HG02588 (cell line): Measurements from ENCODE around the gene CAMTA1.

Experiments
- ATAC-seq: cut with Tn5 transposase; IDR thresholded peaks from one replicate; pipeline ENCODE4 v1.9.1; 2021; ENCODE audit warnings: mild to moderate bottlenecking, moderate library complexity; ENCODE audit not compliant: unreplicated experiment

Gene CAMTA1

GRCh38 chr1:7265771-7266371 is 480.6 kb downstream of the CAMTA1 start:
- ATAC-seq, result no peak

GRCh38 chr1:7266561-7266960 is 481.3 kb downstream of the CAMTA1 start:
- no peak for ATAC-seq

- ATAC-seq, result no peak
Observed at GRCh38 chr1:7267493-7267892, 482.2 kb downstream of the CAMTA1 start.

- no peak for ATAC-seq
Observed at GRCh38 chr1:7268983-7269382, 483.7 kb downstream of the CAMTA1 start.

GRCh38 chr1:7269525-7269924 is 484.3 kb downstream of the CAMTA1 start:
- ATAC-seq, result no peak

DNA sequence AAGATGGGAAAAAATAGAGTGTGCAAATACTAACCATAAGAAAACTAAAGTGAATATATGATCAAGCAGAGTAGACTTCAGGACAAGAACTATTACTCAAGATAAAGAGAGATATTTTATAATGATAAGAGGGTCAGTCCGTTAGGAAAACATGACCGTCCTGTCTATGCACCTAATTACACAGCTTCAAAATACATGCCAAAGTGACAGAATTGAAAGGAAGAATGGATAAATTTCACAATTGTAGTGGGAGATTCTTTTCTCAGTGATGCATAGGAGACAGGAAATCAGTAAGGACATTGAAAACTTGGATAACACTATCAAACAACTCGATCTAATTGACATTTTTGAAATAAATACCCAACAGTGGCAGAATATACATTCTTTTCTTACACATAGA is 489.0 kb downstream of the CAMTA1 start:
- ATAC-seq, result no peak

DNA sequence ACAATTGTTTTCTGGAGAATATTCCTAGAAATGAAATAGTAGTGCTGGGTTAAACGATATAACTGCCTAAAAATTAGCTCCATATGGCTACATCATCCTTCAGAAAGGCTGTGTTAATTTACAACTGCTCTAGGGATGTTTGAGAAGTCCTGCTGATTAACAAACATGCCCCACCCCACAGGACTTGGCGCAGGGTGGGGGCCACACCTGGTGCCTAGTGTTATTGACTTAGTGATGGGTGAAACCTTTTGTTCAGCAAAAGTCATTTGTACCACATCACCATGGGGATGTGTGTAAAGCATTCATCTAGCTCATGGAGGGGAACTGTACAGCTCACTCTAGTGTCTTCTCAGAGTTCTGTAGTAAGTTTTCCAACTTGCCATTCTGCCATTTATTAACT is 492.8 kb downstream of the CAMTA1 start:
- ATAC-seq, result no peak

DNA sequence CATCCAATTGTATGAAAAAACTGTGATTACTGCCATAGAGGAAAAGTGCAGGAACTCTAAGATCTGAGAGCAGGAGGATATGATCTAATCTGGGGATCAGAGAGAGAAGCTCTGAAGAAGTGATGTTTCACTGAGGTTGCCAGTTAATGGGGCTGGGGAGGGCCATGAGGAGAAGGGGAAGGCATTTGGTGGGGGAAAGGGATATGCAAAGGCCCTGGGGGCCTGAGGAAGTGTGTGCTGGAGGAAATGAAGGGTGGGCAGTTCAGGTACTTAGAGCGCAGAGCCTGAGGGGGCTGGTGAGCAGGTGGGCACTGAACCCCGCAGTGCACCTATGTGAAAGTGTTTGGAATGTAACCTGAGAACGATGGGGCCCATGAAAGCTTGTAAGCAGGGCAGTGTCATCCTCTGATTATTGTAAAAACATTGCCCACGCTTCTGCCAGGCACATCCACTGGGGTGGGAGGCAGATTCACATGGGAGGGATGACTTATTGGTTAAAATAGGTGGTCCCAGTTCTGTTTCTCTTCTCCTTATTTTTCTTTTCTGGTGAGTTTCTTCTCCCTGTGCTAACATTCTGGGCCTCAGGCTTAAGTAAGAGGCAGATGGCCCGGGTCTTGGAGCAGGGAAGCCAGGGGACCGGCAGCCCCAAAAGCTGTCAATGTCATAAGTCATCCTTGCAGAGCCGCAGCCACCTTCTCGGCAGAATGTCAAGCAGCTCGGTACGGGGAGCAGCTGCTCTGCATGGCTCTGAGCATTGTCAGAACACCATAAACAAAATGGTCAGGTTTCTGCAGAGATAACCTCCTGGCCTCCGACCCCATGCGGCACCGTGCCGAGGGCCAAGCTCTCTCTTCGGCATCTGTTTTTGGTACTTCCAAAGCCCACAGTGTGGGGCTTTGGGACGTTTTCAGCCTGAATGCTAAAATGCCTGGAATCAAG is 493.8 kb downstream of the CAMTA1 start:
- ATAC-seq, result no peak

- no peak for ATAC-seq
Observed at GRCh38 chr1:7279769-7280168, 494.5 kb downstream of the CAMTA1 start.

DNA sequence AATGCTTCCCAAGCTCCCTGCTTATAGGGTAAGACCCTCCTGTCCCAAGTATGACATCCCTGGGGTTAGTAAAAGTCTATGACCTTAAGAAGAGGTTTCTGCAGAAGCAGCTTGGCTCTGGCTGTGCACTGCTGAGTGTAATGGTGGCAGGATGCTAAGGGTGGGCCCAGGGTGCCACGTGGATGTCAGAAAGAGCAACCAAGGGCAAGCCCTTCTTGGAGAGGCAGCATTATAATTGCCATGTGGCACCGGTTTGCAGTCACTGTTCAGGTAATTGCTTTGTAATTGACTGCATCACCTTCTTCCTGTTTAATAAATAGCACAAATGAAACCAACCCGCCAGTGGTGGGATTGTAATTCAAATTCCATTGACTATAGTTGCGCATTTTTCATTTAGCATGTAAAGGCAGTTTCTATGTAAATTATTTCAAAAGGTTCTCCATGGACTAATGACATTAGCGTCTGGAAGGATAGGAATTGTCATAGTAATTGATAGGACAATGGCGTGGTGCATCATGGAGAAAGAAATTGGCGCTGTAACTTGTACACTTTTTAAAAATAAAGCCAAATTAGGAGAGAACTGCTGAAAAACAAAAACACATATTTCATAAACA is 495.2 kb downstream of the CAMTA1 start:
- no peak for ATAC-seq

DNA sequence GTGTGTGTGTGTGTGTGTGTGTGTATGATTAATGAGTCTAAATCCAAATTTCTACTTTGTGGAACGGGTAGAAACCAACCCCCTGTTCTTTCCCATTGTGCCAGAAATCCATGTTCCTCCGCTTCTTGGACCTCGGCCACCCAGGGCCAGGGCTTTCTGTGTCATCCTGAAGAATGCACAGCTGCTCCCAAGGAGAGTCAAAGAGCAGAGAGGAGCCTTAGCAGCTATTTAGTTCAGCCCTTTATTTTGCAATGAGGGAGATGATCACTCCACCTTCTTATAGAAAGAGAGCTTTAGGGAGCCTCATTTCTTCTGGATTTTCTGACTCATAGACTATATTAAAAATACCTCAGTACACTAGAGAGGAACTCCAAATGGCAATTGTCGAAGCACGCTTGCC is 496.6 kb downstream of the CAMTA1 start:
- ATAC-seq, result no peak

GRCh38 chr1:7284839-7285435 is 499.7 kb downstream of the CAMTA1 start:
- no peak for ATAC-seq

DNA sequence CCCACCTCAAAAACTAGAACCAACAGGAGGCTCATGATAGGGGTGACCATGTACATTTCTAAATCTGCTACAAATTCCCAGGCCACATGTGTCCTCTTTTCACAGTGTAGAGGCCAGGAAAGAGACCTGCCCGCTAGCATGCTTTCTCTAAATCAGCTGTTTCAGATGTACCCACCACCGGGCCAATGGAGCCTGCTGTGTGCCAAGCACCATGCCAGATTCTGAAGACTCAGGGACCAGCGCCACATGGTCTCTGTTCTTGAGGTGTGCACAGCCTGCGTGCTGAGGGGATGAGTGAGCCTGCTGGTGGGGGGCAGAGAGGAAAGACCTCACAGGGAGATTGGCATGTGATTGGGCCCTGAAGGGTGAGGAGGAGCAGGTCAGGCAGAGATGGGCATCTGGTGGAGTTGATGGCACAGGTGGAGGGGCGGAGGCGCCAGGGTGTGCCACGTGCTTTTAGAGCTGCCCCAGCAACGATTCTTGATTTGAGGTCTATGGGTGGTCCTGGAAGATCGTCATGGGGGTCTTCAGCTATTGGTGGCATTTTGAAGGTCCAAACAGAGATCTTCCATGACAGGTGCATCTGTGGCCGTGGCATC is 500.7 kb downstream of the CAMTA1 start:
- no peak for ATAC-seq

GRCh38 chr1:7287013-7287412 is 501.8 kb downstream of the CAMTA1 start:
- no peak for ATAC-seq

GRCh38 chr1:7288992-7289391 is 503.7 kb downstream of the CAMTA1 start:
- ATAC-seq, result no peak

DNA sequence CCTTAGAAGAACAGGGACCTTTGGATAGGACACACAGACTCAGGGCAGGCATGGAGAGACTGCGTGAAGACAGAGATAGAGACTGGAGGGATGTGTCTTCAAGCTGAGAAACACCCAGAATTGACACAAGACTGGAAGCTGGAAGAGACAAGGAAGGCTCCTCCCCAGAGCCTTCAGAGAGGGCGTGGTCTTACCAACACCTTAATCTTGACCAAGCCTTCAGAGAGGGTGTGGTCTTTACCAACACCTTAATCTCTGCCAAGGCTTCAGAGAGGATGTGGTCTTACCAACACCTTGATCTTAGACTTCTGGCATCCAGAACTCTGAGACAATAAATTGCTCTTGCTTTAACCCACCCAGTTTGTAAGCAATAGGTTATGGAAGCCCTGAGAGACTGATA is 504.4 kb downstream of the CAMTA1 start:
- no peak for ATAC-seq

- ATAC-seq, result no peak
Observed at GRCh38 chr1:7290971-7291970, 506.0 kb downstream of the CAMTA1 start.

- ATAC-seq, result no peak
Observed at GRCh38 chr1:7292036-7292681, 506.9 kb downstream of the CAMTA1 start.

DNA sequence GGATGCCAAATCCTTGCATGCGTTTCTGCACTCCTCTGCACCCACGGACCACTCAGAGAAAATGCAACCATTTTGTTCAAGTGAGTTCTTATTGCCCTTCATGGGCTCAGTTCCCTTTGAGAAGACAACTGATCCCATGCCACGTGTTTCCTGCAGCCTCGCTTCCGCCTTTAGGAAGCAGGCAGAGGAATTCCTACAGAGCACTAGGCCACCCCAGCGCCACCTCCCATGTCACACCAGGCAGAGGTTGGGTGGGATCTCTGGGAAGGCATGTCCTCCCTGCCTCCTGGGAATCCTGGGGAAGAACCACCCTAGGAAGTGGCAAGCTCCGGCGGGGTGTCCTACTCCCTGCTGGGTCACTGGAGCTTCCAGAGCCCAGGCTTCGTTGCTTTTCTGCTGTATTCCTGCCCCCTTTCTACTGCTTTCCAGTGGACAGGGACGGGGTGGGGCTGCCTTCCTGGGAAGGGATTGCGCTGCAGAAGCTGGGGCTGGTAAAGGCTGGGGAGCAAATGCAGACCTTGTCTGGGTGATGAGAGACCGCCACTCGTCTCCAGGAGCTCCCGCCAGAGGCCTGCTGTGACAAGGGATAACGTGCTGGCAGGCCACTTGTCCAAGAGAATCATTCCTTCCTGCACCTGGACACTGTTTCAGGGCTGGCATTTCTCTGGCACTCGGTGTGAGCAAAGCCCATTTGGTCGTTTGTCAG is 507.6 kb downstream of the CAMTA1 start:
- no peak for ATAC-seq
